Chondrocyte (in vitro differentiated cells): Measurements from ENCODE around the gene XIST. TPM values are rescaled to one million over a fixed set of nuclear protein-coding genes. Genes with fewer than 3 reads are reported as not detected.
"Not testable (repeated sequence)": the region's sequence is repeated elsewhere in the genome, so short reads cannot be mapped to it uniquely, and the experiment has no call there.

Experiments
- DNase-seq: peaks from one replicate; pipeline ENCODE4 v3.0.0; 2021; ENCODE audit warnings: mixed read lengths, low spot score
- H3K27ac Mint-ChIP-seq: one replicate; pipeline ENCODE4 v1.8.0; 2021; ENCODE audit warnings: mild to moderate bottlenecking, moderate library complexity, mixed read lengths; ENCODE audit not compliant: unreplicated experiment
- H3K27me3 Mint-ChIP-seq: 2 replicates; pipeline ENCODE4 v1.8.0; 2021; ENCODE audit warnings: low read depth, mixed read lengths
- H3K36me3 Mint-ChIP-seq: 2 replicates; pipeline ENCODE4 v1.8.0; 2021; ENCODE audit warnings: low read depth, mixed read lengths
- H3K4me1 Mint-ChIP-seq: 2 replicates; pipeline ENCODE4 v1.8.0; 2021; ENCODE audit warnings: low read depth, mild to moderate bottlenecking, mixed read lengths
- H3K4me3 Mint-ChIP-seq: one replicate; pipeline ENCODE4 v1.8.0; 2021; ENCODE audit warnings: mild to moderate bottlenecking, moderate library complexity, mixed read lengths; ENCODE audit not compliant: unreplicated experiment
- H3K9me3 Mint-ChIP-seq: 2 replicates; pipeline ENCODE4 v1.8.0; 2021; ENCODE audit warnings: low read depth, mixed read lengths
- CTCF ChIP-seq: fragments of 200-600 bp; sonication (generic); IDR thresholded peaks from 2 replicates; pipeline ENCODE4 v1.5.0; 2021; ENCODE audit warnings: antibody characterized with exemption, mild to moderate bottlenecking, moderate library complexity
- total RNA-seq: library from RNA; stranded (reverse); gene quantifications from 3 replicates; pipeline ENCODE4 v1.2.1, GENCODE V29; 2021

The XIST gene
- total RNA-seq, 1 donor from 2014 or later, result not detected

GRCh38 chrX:73818200-73819116, 34.1 kb downstream of the XIST start:
- no peak for TF ChIP-seq CTCF
- H3K36me3 Mint-ChIP-seq, result no peaks in the 10 kb centered on the region
- no peak overlapping the region for H3K4me3 Mint-ChIP-seq
- no peaks in the 10 kb centered on the region for H3K4me1 Mint-ChIP-seq
- no peak overlapping the region for H3K27ac Mint-ChIP-seq
- H3K9me3 Mint-ChIP-seq, result no peaks in the 10 kb centered on the region
- DNase-seq, result no peak
- peaks cover 12% of the 10 kb centered on the region for H3K27me3 Mint-ChIP-seq

GRCh38 chrX:73817393-73818199, 34.9 kb downstream of the XIST start:
- Mint-ChIP-seq H3K4me1 (no peaks in the 10 kb centered on the region), H3K4me3 (no peak overlapping the region), H3K36me3 (no peaks in the 10 kb centered on the region), H3K27me3 (peaks cover 13% of the 10 kb centered on the region), H3K27ac (no peak overlapping the region), H3K9me3 (no peaks in the 10 kb centered on the region)
- DNase-seq, result no peak
- TF ChIP-seq CTCF, result no peak

- no peak overlapping the region for H3K27ac Mint-ChIP-seq
- no peaks in the 10 kb centered on the region for H3K4me1 Mint-ChIP-seq
- no peak for DNase-seq
- H3K36me3 Mint-ChIP-seq, result no peaks in the 10 kb centered on the region
- TF ChIP-seq CTCF, result no peak
- H3K9me3 Mint-ChIP-seq, result peaks cover 4% of the 10 kb centered on the region
- no peak overlapping the region for H3K4me3 Mint-ChIP-seq
- H3K27me3 Mint-ChIP-seq, result peaks cover 14% of the 10 kb centered on the region
These were observed 40.3 kb downstream of the XIST start for GRCh38 chrX:73812256-73812655.

- not testable (repeated sequence) for H3K27ac Mint-ChIP-seq, H3K4me3 Mint-ChIP-seq, H3K36me3 Mint-ChIP-seq, H3K4me1 Mint-ChIP-seq, DNase-seq, H3K9me3 Mint-ChIP-seq
- H3K27me3 Mint-ChIP-seq, result peaks cover 10% of the 10 kb centered on the region
These were observed 48.4 kb downstream of the XIST start for GRCh38 chrX:73804109-73804508.

- DNase-seq, result no peak
- no peak for TF ChIP-seq CTCF
- no peaks in the 10 kb centered on the region for H3K9me3 Mint-ChIP-seq
- H3K4me1 Mint-ChIP-seq, result no peaks in the 10 kb centered on the region
- no peaks in the 10 kb centered on the region for H3K36me3 Mint-ChIP-seq
- no peak overlapping the region for H3K27ac Mint-ChIP-seq
- H3K4me3 Mint-ChIP-seq, result no peak overlapping the region
- H3K27me3 Mint-ChIP-seq, result no peaks in the 10 kb centered on the region
These were observed 52.6 kb downstream of the XIST start for GRCh38 chrX:73799888-73800287.

GRCh38 chrX:73792511-73792910, 60.0 kb downstream of the XIST start:
- H3K27ac Mint-ChIP-seq, H3K27me3 Mint-ChIP-seq, H3K36me3 Mint-ChIP-seq, H3K4me1 Mint-ChIP-seq, DNase-seq, H3K4me3 Mint-ChIP-seq: not testable (repeated sequence)
- peaks cover 18% of the 10 kb centered on the region for H3K9me3 Mint-ChIP-seq
